CD4-positive, CD25-positive, alpha-beta regulatory T cell (primary cell): ENCODE results near the gene PFDN6. TPM values are rescaled to one million over a fixed set of nuclear protein-coding genes. Genes with fewer than 3 reads are reported as not detected.

Experiments used
- ATAC-seq, 2 donors: fragments of 150-1000 bp; cut with Tn5 transposase; one replicate each; pipeline ENCODE4 v1.10.0; 2021; ENCODE audit warnings: low read depth in 2 of 2, moderate number of reproducible peaks in 2 of 2, moderate library complexity in 1 of 2
- DNase-seq, 3 donors: peaks; one replicate each; pipeline versions ENCODE4 v3.0.0 to v3.0.0-alpha.2; 2012 to 2022; ENCODE audit warnings: mixed read lengths in 1 of 3
- H3K27ac ChIP-seq: one replicate; pipeline ENCODE4 v1.7.0; 2013; ENCODE audit warnings: mild to moderate bottlenecking, low read length; ENCODE audit not compliant: insufficient read depth, poor library complexity, severe bottlenecking
- H3K27me3 ChIP-seq: one replicate; pipeline ENCODE4 v1.7.0; 2013; ENCODE audit warnings: low read length; ENCODE audit not compliant: control insufficient read depth, insufficient read depth
- H3K36me3 ChIP-seq: one replicate; pipeline ENCODE4 v1.7.0; 2013; ENCODE audit warnings: mild to moderate bottlenecking, low read length, moderate library complexity; ENCODE audit not compliant: control insufficient read depth, insufficient read depth
- H3K4me1 ChIP-seq: 2 replicates; pipeline ENCODE4 v1.7.0; 2013; ENCODE audit warnings: mild to moderate bottlenecking, low read length; ENCODE audit not compliant: insufficient read depth, control insufficient read depth, poor library complexity, severe bottlenecking
- H3K4me3 ChIP-seq: one replicate; pipeline ENCODE4 v1.7.0; 2013; ENCODE audit warnings: low read depth, mild to moderate bottlenecking, low read length, moderate library complexity
- H3K9me3 ChIP-seq, 2 experiments: 1 replicate in 1 of 2; 2 replicates in 1 of 2; pipeline ENCODE4 v1.7.0; 2013; ENCODE audit warnings: low read length in 2 of 2, mild to moderate bottlenecking in 1 of 2, moderate library complexity in 1 of 2; ENCODE audit not compliant: control insufficient read depth in 2 of 2
- H3K27ac Mint-ChIP-seq, 3 donors: one replicate each; pipeline ENCODE4 v1.8.0; 2020 to 2022; ENCODE audit warnings: mild to moderate bottlenecking in 3 of 3, mixed read lengths in 3 of 3, moderate library complexity in 2 of 3
- H3K27me3 Mint-ChIP-seq: one replicate; pipeline ENCODE4 v1.8.0; 2022; ENCODE audit warnings: mild to moderate bottlenecking, mixed read lengths
- H3K36me3 Mint-ChIP-seq: one replicate; pipeline ENCODE4 v1.8.0; 2020; ENCODE audit warnings: mixed read lengths
- H3K4me1 Mint-ChIP-seq, 4 donors: one replicate each; pipeline ENCODE4 v1.8.0; 2020 to 2022; ENCODE audit warnings: mixed read lengths in 4 of 4, mild to moderate bottlenecking in 1 of 4
- H3K4me3 Mint-ChIP-seq, 4 donors: one replicate each; pipeline ENCODE4 v1.8.0; 2020 to 2022; ENCODE audit warnings: mild to moderate bottlenecking in 4 of 4, mixed read lengths in 4 of 4, moderate library complexity in 3 of 4
- H3K9me3 Mint-ChIP-seq, 7 donors: one replicate each; pipeline ENCODE4 v1.8.0; 2020 to 2022; ENCODE audit warnings: mixed read lengths in 7 of 7, mild to moderate bottlenecking in 3 of 7, moderate library complexity in 2 of 7
- polyA plus RNA-seq, 4 donors: library from polyadenylated mRNA; unstranded; fragments of 300-500 nt; fragmentation: Illumina TruSeq; gene quantifications; one replicate each; pipeline ENCODE4 v1.2.3, GENCODE V29; 2021
- total RNA-seq: library from RNA; stranded (reverse); gene quantifications from one replicate; pipeline ENCODE4 v1.2.3, GENCODE V29; 2022

Gene PFDN6
- total and polyA plus RNA-seq, 5 donors from 2014 or later, result 20.0 to 47.0 (median 35.1) TPM

GRCh38 chr6:33324125-33324524 lies 34.7 kb downstream of the PFDN6 start:
- ATAC-seq (no peak), DNase-seq (peak in 1 of 3 donors; percentile 20)
- peaks cover 4 to 52% (median 26%) of the 10 kb centered on the region in 4 donors for H3K4me1 Mint-ChIP-seq
- H3K27ac Mint-ChIP-seq, result peak overlapping the region; percentile 95 to 99 (median 98)
- no peaks in the 10 kb centered on the region for H3K27me3 ChIP-seq
- H3K36me3 ChIP-seq, result peaks cover 26% of the 10 kb centered on the region
- H3K27me3 Mint-ChIP-seq, result no peaks in the 10 kb centered on the region
- H3K36me3 Mint-ChIP-seq, result peaks cover 25% of the 10 kb centered on the region
- H3K9me3 ChIP-seq, result no peaks in the 10 kb centered on the region
- H3K4me3 Mint-ChIP-seq, result peak overlapping the region; percentile 90 to 100 (median 98)
- H3K4me1 ChIP-seq, result peaks cover 47% of the 10 kb centered on the region
- H3K27ac ChIP-seq, result peak overlapping the region; percentile 86
- peaks cover 0 to 1% (median 0%) of the 10 kb centered on the region in 7 donors for H3K9me3 Mint-ChIP-seq
- peak overlapping the region; percentile 96 for H3K4me3 ChIP-seq

GRCh38 chr6:33329058-33329457 lies 39.7 kb downstream of the PFDN6 start:
- H3K4me3 Mint-ChIP-seq, result no peak overlapping the region
- Histone ChIP-seq H3K27me3 (no peaks in the 10 kb centered on the region), H3K9me3 (no peaks in the 10 kb centered on the region), H3K27ac (no peak overlapping the region), H3K4me1 (peaks cover 5% of the 10 kb centered on the region), H3K4me3 (no peak overlapping the region), H3K36me3 (no peaks in the 10 kb centered on the region)
- peaks cover 0 to 5% (median 4%) of the 10 kb centered on the region in 4 donors for H3K4me1 Mint-ChIP-seq
- DNase-seq (no peak), ATAC-seq (no peak)
- H3K27me3 Mint-ChIP-seq, result no peaks in the 10 kb centered on the region
- H3K27ac Mint-ChIP-seq, result peak overlapping the region in 1 of 3 donors; percentile 88
- no peaks in the 10 kb centered on the region for H3K9me3 Mint-ChIP-seq
- H3K36me3 Mint-ChIP-seq, result no peaks in the 10 kb centered on the region

DNA sequence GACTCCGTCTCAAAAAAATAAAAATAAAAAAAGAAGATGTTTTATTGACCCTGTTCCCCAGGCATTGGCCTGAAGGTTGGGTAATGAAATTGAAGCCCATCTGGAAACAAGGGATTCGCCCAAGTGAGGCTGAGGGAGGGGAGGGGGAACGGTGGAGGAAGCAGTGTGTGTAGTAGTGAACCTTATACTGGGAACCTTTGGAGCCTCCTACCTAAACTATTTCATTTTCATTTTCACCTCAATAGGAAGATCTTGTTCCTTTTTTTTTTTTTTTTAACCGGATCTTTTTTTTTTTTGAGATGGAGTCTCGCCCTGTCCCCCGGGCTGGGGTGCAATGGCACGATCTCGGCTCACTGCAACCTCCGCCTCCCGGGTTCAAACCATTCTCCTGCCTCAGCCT lies 41.3 kb downstream of the PFDN6 start:
- Mint-ChIP-seq H3K4me3 (no peak overlapping the region), H3K9me3 (no peaks in the 10 kb centered on the region), H3K27me3 (no peaks in the 10 kb centered on the region), H3K36me3 (no peaks in the 10 kb centered on the region), H3K27ac (no peak overlapping the region), H3K4me1 (peaks cover 0 to 3% (median 1%) of the 10 kb centered on the region in 4 donors)
- ATAC-seq, result no peak
- H3K27ac ChIP-seq, result no peak overlapping the region
- no peaks in the 10 kb centered on the region for H3K9me3 ChIP-seq
- H3K36me3 ChIP-seq, result no peaks in the 10 kb centered on the region
- no peaks in the 10 kb centered on the region for H3K4me1 ChIP-seq
- DNase-seq, result no peak
- H3K4me3 ChIP-seq, result no peak overlapping the region
- no peaks in the 10 kb centered on the region for H3K27me3 ChIP-seq

- DNase-seq, result no peak
- no peak overlapping the region for H3K4me3 ChIP-seq
- no peaks in the 10 kb centered on the region for H3K9me3 Mint-ChIP-seq
- H3K27me3 Mint-ChIP-seq, result no peaks in the 10 kb centered on the region
- no peak for ATAC-seq
- no peak overlapping the region for H3K4me3 Mint-ChIP-seq
- H3K36me3 ChIP-seq, result no peaks in the 10 kb centered on the region
- no peaks in the 10 kb centered on the region for H3K36me3 Mint-ChIP-seq
- H3K27me3 ChIP-seq, result no peaks in the 10 kb centered on the region
- H3K4me1 ChIP-seq, result no peaks in the 10 kb centered on the region
- no peak overlapping the region for H3K27ac Mint-ChIP-seq
- H3K4me1 Mint-ChIP-seq, result peaks cover 0 to 3% (median 0%) of the 10 kb centered on the region in 4 donors
- no peaks in the 10 kb centered on the region for H3K9me3 ChIP-seq
- no peak overlapping the region for H3K27ac ChIP-seq
Observed at GRCh38 chr6:33333666-33334065, 44.3 kb downstream of the PFDN6 start.

DNA sequence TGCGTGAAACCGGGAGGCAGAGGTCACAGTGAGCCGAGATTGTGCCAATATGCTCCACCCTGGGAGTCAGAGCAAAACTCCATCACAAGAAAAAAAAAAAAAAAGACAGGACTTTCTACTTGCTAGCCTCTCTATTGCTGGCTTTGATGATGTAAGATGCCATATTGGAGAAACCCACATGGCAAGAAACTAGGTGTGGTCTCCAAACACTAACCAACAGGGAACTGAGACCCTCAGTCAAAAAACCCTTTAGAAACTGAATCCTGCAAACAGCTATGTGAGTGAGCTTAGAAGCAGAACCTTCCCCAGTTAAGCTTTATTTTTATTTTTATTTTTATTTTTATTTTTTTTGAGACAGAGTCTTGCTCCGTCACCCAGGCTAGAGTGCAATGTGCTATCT lies 46.5 kb downstream of the PFDN6 start:
- H3K36me3 ChIP-seq, result no peaks in the 10 kb centered on the region
- H3K27ac ChIP-seq, result no peak overlapping the region
- H3K27ac Mint-ChIP-seq, result no peak overlapping the region
- no peaks in the 10 kb centered on the region for H3K9me3 ChIP-seq
- peaks cover 0 to 14% (median 0%) of the 10 kb centered on the region in 4 donors for H3K4me1 Mint-ChIP-seq
- ATAC-seq (no peak), DNase-seq (no peak)
- no peaks in the 10 kb centered on the region for H3K4me1 ChIP-seq
- H3K36me3 Mint-ChIP-seq, result no peaks in the 10 kb centered on the region
- H3K4me3 Mint-ChIP-seq, result no peak overlapping the region
- no peaks in the 10 kb centered on the region for H3K27me3 Mint-ChIP-seq
- no peak overlapping the region for H3K4me3 ChIP-seq
- H3K9me3 Mint-ChIP-seq, result no peaks in the 10 kb centered on the region
- no peaks in the 10 kb centered on the region for H3K27me3 ChIP-seq

GRCh38 chr6:33336495-33336894 lies 47.1 kb downstream of the PFDN6 start:
- Histone ChIP-seq H3K9me3 (no peaks in the 10 kb centered on the region), H3K4me3 (no peak overlapping the region), H3K27me3 (no peaks in the 10 kb centered on the region), H3K4me1 (no peaks in the 10 kb centered on the region), H3K27ac (no peak overlapping the region), H3K36me3 (no peaks in the 10 kb centered on the region)
- Mint-ChIP-seq H3K4me3 (no peak overlapping the region), H3K27ac (no peak overlapping the region), H3K4me1 (peaks cover 0 to 14% (median 0%) of the 10 kb centered on the region in 4 donors), H3K36me3 (no peaks in the 10 kb centered on the region), H3K9me3 (no peaks in the 10 kb centered on the region), H3K27me3 (no peaks in the 10 kb centered on the region)
- ATAC-seq, result no peak
- DNase-seq, result no peak

GRCh38 chr6:33339193-33339592 lies 49.8 kb downstream of the PFDN6 start:
- Histone ChIP-seq H3K27me3 (no peaks in the 10 kb centered on the region), H3K36me3 (no peaks in the 10 kb centered on the region), H3K4me3 (no peak overlapping the region), H3K4me1 (peaks cover 20% of the 10 kb centered on the region), H3K27ac (no peak overlapping the region), H3K9me3 (no peaks in the 10 kb centered on the region)
- Mint-ChIP-seq H3K4me3 (no peak overlapping the region), H3K9me3 (no peaks in the 10 kb centered on the region), H3K27me3 (no peaks in the 10 kb centered on the region), H3K36me3 (no peaks in the 10 kb centered on the region), H3K4me1 (peaks cover 0 to 27% (median 7%) of the 10 kb centered on the region in 4 donors), H3K27ac (peak overlapping the region in 1 of 3 donors; percentile 71)
- no peak for DNase-seq
- ATAC-seq, result no peak
